IPS-NIHi7 (cell line): ENCODE measurements around the gene NENF.

Source experiments
- DNase-seq: peaks from one replicate; pipeline ENCODE4 v3.0.0; 2012; ENCODE audit warnings: mixed read lengths; ENCODE audit errors: extremely low spot score

NENF gene

DNA sequence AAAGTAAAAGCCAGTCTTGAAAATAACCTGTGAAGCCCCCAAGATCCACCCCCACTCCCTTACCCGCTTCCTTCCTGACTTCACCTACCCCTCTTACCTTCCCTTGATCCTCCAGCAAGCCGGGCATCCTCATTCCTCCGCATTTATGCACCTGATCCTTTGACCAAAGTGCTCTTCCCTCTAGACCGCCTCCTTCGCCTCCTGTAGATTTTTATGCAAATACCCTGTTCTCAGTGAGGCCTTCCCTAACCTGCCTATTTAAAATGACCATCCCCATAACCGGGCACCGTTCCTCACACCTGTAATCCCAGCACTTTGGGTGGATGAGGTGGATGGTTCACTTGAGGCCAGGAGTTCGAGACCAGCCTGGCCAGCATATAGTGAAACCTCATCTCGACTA is 1.1 kb upstream of the NENF start:
- DNase-seq = peak; percentile 36

DNA sequence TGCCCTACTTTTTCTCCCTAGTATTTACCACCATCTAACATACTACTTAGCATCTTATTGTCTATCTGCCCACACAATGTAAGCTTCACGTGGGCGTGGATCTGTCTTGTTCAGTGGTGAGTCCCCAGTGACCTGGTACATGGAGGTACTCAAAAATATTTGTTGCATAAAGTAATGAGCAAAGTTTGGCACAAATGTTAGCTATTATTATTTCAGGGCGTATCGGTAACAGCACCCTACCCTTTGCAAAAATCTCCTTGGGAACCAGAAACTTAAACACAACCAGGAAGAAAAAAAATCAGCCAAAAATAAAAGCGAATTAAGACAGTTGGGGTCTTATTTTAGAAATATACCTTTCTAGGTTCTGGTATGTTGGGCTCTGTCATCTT is 454 bp upstream of the NENF start:
- no peak for DNase-seq

- no peak for DNase-seq
Measured at GRCh38 chr1:212433577-212434462, 1.1 kb downstream of the NENF start.

DNA sequence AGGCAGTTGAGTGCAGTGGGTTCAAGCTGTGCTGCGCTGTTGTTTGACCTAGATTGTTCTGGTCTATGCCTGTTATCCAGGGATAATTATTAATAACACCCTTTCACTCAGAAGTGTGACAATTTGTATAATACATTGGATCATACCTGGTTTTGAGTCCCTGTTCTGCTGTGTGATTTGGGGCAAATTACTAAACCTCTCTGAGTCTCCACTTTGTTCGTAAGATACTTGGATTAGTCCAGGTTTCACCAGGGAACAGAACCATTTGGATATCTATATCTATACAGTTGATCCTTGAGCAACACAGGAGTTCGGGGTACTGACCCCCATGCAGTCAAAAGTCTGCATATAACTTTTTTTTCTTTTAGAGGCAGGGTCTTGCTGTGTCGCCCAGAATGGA is 2.3 kb downstream of the NENF start:
- no peak for DNase-seq

- no peak for DNase-seq
Measured at GRCh38 chr1:212437179-212437798, 4.6 kb downstream of the NENF start.

DNA sequence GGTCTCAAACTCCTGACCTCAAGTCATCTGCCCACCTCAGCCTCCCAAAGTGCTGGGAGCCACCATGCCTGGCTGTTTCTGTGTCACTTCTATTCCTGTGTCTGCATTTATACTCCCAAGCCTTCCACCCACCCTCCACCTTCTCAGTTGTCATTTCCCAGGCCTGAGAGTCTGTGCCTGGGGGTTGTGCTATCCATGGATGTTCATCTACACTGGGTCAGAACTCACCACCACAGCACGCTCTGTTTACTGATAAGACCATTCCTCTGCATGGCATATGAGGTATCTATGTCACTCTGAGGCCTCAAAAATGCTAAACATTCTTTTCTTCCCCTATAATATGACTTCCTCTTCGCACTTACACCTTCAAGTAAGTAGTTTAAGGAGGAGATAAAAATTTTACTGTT is 6.1 kb downstream of the NENF start:
- DNase-seq = no peak

- DNase-seq = no peak
Measured at GRCh38 chr1:212440419-212440818, 7.7 kb downstream of the NENF start.

DNA sequence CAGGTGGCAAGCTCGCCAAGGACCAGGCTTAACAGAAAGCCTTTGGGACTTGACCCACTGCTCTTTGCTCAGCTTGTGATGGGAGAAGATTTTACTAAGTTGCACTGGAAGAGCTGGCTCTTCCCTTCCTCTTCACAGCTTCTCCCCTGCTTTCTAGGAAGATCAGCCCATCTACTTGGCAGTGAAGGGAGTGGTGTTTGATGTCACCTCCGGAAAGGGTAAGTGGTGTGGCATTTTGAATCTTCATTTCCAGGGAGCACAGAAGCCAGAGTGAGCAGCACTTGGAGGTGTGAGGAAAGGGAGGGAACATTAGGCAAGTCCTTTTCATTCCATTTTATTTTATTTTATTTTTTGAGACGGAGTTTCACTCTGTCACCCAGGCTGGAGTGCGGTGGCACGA is 9.7 kb downstream of the NENF start:
- DNase-seq = no peak

GRCh38 chr1:212446333-212446732 is 13.6 kb downstream of the NENF start:
- no peak for DNase-seq

- DNase-seq = no peak
Measured at GRCh38 chr1:212447478-212447877, 14.8 kb downstream of the NENF start.

GRCh38 chr1:212450331-212450881 is 17.7 kb downstream of the NENF start:
- no peak for DNase-seq

- DNase-seq = no peak
Measured at GRCh38 chr1:212451416-212452322, 18.9 kb downstream of the NENF start.

DNA sequence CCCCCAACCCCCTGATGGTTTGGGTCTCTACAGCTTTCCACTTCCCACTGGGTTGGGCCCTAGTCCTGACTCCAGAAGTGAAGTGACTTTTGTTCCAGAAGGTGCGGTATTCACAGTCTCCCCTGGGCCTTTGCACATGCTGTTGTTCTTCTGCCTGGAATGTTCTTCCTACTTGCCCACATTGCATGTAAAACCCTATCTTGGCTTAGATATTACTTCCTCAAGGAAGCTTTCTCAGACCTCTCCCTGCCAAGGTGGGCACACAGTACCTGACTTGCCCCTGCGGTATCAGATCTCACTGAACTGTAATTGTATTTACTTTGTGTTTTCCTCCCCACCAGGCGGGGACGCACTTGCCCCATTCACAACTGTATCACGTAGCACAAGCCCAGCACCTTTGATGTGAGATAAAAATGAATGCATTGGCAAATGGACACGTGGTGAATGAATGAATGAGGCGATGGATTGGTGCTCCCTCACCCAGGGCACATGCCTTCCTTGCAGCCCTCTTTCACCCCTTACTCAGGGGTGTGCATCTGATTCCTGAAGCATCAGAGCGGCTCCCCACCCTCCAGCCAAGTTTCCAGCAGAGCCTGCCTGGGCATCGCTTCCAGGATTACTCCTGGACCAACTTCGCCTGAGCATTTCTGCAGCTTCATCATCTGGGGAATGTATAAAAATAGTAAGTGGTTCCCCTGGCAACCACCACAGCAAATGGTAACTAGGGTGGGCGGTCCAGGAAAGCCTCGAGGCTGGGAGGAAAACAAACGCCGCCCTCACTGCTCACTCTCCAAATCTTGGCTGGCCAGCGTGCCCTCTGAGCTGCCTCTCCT is 19.8 kb downstream of the NENF start:
- DNase-seq = no peak

DNA sequence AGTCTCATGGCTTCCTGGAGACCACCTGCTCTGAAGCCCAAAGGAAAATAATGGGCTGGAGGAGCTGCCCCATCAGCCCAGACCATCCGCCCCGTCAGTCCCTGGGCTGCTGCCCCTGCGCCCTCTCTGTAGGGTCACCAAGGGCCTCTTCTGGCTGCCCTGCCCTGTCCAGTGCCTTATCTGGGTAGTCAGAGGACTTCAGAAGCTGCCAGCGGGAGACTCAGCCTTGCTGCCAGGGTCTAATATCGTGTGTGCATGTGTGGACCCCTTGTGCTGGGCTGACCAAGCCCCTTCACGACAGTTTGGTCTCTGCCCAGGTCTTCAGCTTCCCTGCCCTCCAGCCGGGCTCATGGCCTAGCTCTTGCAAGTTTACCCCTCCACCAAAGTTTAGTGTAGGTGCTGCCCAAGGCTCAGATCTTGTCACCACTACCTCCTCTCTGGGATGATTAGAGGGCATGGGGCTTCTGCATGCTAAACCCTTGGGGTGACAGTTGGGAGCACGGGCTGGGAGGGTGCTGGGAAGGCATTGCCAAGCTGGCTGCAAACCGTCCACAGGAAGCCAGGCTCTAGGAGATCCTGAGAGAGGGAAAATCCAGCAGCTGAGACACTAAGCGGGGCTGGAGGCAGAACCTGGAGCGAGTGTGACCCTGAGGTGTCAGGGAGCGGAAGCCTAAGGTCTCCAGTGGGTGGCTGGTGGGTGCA is 20.6 kb downstream of the NENF start:
- DNase-seq = no peak

GRCh38 chr1:212454741-212455140 is 22.0 kb downstream of the NENF start:
- DNase-seq = no peak

DNA sequence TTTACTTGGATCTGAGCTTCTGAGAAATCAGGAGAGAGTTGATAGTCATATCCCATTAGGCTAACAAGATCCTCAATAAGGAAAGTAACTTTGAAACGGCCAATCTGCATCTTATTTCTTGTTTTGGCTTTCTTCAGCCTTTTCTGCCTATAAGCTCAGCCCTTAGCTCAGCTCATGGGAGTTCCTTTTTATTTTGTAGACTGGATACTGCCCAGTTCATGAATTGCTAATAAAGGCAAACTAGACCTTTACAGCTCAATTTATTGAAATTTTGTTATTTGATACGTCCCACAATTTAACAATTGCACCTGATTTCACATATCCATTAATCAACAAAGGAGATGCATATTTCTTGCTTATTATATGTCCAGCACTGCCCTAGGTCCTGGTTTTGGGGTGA is 22.7 kb downstream of the NENF start:
- DNase-seq = no peak

GRCh38 chr1:212455803-212456528 is 23.2 kb downstream of the NENF start:
- peak; percentile 87 for DNase-seq

- DNase-seq = peak; percentile 82
Measured at GRCh38 chr1:212457740-212458338, 25.1 kb downstream of the NENF start.

DNA sequence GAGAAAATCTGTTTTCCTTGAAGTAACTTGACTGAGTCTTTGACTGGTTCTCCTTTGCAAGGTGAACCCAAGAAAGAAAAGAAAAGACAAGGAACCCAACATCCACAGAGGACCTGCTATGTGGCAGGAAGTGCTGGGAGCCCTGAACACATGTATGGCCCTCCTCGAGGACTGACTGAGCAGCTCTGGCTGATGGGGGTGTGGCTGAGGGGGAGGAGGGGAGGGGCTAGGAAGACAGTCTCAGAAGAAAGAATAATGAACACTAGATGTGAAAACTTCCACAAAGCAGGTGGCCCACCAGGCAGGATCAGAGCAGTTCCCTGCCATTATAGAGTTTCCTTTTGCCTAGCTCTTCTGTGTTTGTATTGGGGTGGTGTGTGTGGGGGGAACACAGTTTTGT is 26.1 kb downstream of the NENF start:
- no peak for DNase-seq
